Esophagus (tissue), 2 donors: Measurements from ENCODE around the gene TMEM176B. TPM values are rescaled to one million over a fixed set of nuclear protein-coding genes. Genes with fewer than 3 reads are reported as not detected.

ENCODE experiments used
- H3K27ac ChIP-seq, 2 donors: one replicate each; pipeline ENCODE4 v1.5.1; 2013; ENCODE audit warnings: low read depth in 2 of 2, mild to moderate bottlenecking in 2 of 2, inconsistent platforms in 1 of 2, low read length in 1 of 2, moderate library complexity in 1 of 2
- H3K27me3 ChIP-seq, 2 donors: one replicate each; pipeline ENCODE4 v1.6.1; 2013; ENCODE audit warnings: low read length in 2 of 2, control low read depth in 1 of 2, mild to moderate bottlenecking in 1 of 2; ENCODE audit not compliant: insufficient read depth in 2 of 2, control insufficient read depth in 1 of 2
- H3K36me3 ChIP-seq, 2 donors: one replicate each; pipeline ENCODE4 v1.6.1; 2013; ENCODE audit warnings: low read length in 1 of 2; ENCODE audit not compliant: control insufficient read depth in 2 of 2, insufficient read depth in 2 of 2
- H3K4me1 ChIP-seq, 2 donors: one replicate each; pipeline ENCODE4 v1.6.1; 2013; ENCODE audit warnings: low read length in 1 of 2; ENCODE audit not compliant: control insufficient read depth in 2 of 2, insufficient read depth in 2 of 2
- H3K4me3 ChIP-seq, 2 donors: one replicate each; pipeline ENCODE4 v1.5.1; 2013; ENCODE audit warnings: low read length in 2 of 2, mild to moderate bottlenecking in 2 of 2, low read depth in 1 of 2, moderate library complexity in 1 of 2
- H3K9me3 ChIP-seq, 2 donors: one replicate each; pipeline ENCODE4 v1.6.1; 2013; ENCODE audit warnings: mild to moderate bottlenecking in 2 of 2, low read depth in 1 of 2, low read length in 1 of 2, moderate library complexity in 1 of 2; ENCODE audit not compliant: control insufficient read depth in 2 of 2, insufficient read depth in 1 of 2
- WGBS, 2 donors: extraction: QIAGEN DNeasy Blood & Tissue Kit; methylation state at CpG; one replicate each; pipeline ENCODE4 v1.1.7; 2013; 5-methylcytosine and 5-hydroxymethylcytosine counted together
- polyA plus RNA-seq, 2 donors: library from polyadenylated mRNA; stranded (reverse); fragments of 200-250 nt; gene quantifications; one replicate each; pipeline ENCODE4 v1.2.3, GENCODE V29; 2013
- donor health status: healthy with polysubstance abuse.
- donor health status: Bipolar disorder and iron deficiency.

TMEM176B gene
- polyA plus RNA-seq, 2 donors: 5.7 to 15.6 TPM

- Histone ChIP-seq H3K36me3 (no peaks in the 10 kb centered on the region), H3K9me3 (peaks cover 3 to 8% of the 10 kb centered on the region in 2 donors), H3K4me3 (no peak overlapping the region), H3K27ac (no peak overlapping the region), H3K4me1 (no peaks in the 10 kb centered on the region), H3K27me3 (no peaks in the 10 kb centered on the region)
Measured at GRCh38 chr7:150805864-150806263, 5.7 kb upstream of the TMEM176B start.

DNA sequence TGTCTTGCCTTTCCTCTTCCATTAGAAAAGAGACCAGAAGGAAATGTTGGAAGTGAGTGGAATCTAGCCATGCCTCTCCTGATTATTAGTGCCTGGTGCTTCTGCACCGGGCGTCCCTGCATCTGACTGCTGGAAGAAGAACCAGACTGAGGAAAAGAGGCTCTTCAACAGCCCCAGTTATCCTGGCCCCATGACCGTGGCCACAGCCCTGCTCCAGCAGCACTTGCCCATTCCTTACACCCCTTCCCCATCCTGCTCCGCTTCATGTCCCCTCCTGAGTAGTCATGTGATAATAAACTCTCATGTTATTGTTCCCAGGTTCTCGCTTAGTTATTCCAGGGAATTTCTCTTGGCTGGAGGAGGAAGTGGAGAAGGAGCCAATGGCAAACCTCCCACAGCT, 4.6 kb upstream of the TMEM176B start:
- Histone ChIP-seq H3K9me3 (peaks cover 3 to 8% of the 10 kb centered on the region in 2 donors), H3K27ac (no peak overlapping the region), H3K4me3 (no peak overlapping the region), H3K27me3 (peaks cover 0 to 5% of the 10 kb centered on the region in 2 donors), H3K36me3 (no peaks in the 10 kb centered on the region), H3K4me1 (no peaks in the 10 kb centered on the region)
- 87 to 95% methylated on average over 5 of the region's 5 CpGs for WGBS, 2 donors

GRCh38 chr7:150803161-150803860, 3.1 kb upstream of the TMEM176B start:
- no peak overlapping the region for H3K4me3 ChIP-seq
- H3K27me3 ChIP-seq: peaks cover 0 to 8% of the 10 kb centered on the region in 2 donors
- no peak overlapping the region for H3K27ac ChIP-seq
- H3K36me3 ChIP-seq: no peaks in the 10 kb centered on the region
- H3K9me3 ChIP-seq: peaks cover 3 to 8% of the 10 kb centered on the region in 2 donors
- WGBS, 2 donors: 73 to 75% methylated on average over 10 of the region's 10 CpGs
- H3K4me1 ChIP-seq: no peaks in the 10 kb centered on the region

- H3K4me3 ChIP-seq: peak overlapping the region in 1 of 2 donors; percentile 61
- no peak overlapping the region for H3K27ac ChIP-seq
- peaks cover 0 to 8% of the 10 kb centered on the region in 2 donors for H3K27me3 ChIP-seq
- 86 to 87% methylated on average over 12 of the region's 12 CpGs for WGBS, 2 donors
- no peaks in the 10 kb centered on the region for H3K36me3 ChIP-seq
- H3K9me3 ChIP-seq: peaks cover 3 to 8% of the 10 kb centered on the region in 2 donors
- H3K4me1 ChIP-seq: no peaks in the 10 kb centered on the region
Measured at GRCh38 chr7:150801946-150802771, 2.0 kb upstream of the TMEM176B start.

- peaks cover 0 to 6% of the 10 kb centered on the region in 2 donors for H3K9me3 ChIP-seq
- H3K4me3 ChIP-seq: peak overlapping the region; percentile 39 to 61
- H3K4me1 ChIP-seq: no peaks in the 10 kb centered on the region
- 31 to 35% methylated on average over 26 of the region's 26 CpGs for WGBS, 2 donors
- H3K36me3 ChIP-seq: no peaks in the 10 kb centered on the region
- H3K27ac ChIP-seq: peak overlapping the region; percentile 51 to 66
- H3K27me3 ChIP-seq: peaks cover 0 to 8% of the 10 kb centered on the region in 2 donors
Measured at GRCh38 chr7:150801242-150801945, 1.2 kb upstream of the TMEM176B start.

- Histone ChIP-seq H3K4me3 (peak within 1 kb of the TSS; percentile 39 to 61), H3K4me1 (no peaks in the 10 kb centered on the region), H3K27ac (peak within 1 kb of the TSS; percentile 51 to 66), H3K9me3 (peaks cover 0 to 3% of the 10 kb centered on the region in 2 donors), H3K27me3 (peaks cover 0 to 8% of the 10 kb centered on the region in 2 donors), H3K36me3 (no peaks in the 10 kb centered on the region)
- WGBS, 2 donors: 3 to 4% methylated on average over 43 to 54 of the region's 54 CpGs
Measured at GRCh38 chr7:150800581-150801241, 547 bp upstream of the TMEM176B start, which contains the start of gene TMEM176A. TSS of gene TMEM176A (plus strand) at chr7:150800769. CDS start at chr7:150801551, 782 bp downstream.

GRCh38 chr7:150799156-150799555, 1.0 kb downstream of the TMEM176B start:
- Histone ChIP-seq H3K9me3 (peaks cover 0 to 2% of the 10 kb centered on the region in 2 donors), H3K36me3 (no peaks in the 10 kb centered on the region), H3K27me3 (peaks cover 0 to 8% of the 10 kb centered on the region in 2 donors)

DNA sequence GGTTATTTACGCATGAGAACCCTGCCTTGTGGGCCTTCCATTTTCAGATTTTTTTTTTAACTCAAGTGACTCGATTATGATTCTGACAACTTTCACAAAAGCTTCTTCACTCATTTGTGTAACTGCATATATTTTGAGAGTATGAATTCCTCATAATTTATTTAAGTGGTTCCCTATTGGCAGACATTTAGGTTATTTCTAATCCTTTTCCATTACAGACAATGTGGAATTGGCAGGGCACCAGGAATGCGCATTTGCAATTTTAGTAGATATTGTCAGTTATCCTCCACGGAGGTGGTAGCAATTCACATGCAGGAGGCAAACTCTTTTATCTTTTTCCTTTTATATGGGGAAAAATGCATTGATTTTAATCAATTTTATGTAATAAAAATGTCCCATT, 2.5 kb downstream of the TMEM176B start:
- Histone ChIP-seq H3K27ac (no peak overlapping the region), H3K4me1 (no peaks in the 10 kb centered on the region), H3K27me3 (peaks cover 0 to 8% of the 10 kb centered on the region in 2 donors), H3K4me3 (no peak overlapping the region), H3K9me3 (peaks cover 0 to 2% of the 10 kb centered on the region in 2 donors), H3K36me3 (no peaks in the 10 kb centered on the region)
- 55 to 60% methylated on average over 4 of the region's 4 CpGs for WGBS, 2 donors

More at GRCh38 chr7:150799156-150799555, 1.0 kb downstream of the TMEM176B start:
- Histone ChIP-seq H3K4me1 (no peaks in the 10 kb centered on the region), H3K4me3 (no peak overlapping the region), H3K27ac (peak overlapping the region in 1 of 2 donors; percentile 20)
- WGBS, 2 donors: 71 to 74% methylated on average over 3 of the region's 3 CpGs
